ENCODE results near the gene NDST3.

NDST3 gene

DNA sequence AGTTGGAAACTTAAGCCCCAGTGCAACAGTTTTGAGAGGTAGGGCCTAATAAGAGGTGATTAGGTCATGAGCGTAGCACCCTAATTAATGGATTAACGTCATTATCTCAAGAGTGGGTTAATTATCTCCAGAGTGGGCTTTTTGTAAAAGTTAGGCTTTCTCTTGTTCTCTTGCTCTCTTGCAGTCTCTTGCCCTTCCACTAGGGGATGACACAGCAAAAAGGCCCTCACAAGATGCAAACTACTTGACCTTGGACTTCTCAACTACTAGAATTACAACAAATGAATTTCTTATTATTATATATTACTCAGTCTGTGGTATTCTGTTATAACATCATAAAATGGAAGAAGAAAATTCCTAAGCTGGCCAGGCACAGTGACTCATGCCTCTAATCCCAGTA lies 22.1 kb upstream of the NDST3 start:
- DNase-seq (ENCODE audit: low read depth): no peak
- H3K4me3 ChIP-seq (ENCODE audit: control insufficient read depth, low read depth, low read length): no peak overlapping the region
- TF ChIP-seq, protein P1, sequence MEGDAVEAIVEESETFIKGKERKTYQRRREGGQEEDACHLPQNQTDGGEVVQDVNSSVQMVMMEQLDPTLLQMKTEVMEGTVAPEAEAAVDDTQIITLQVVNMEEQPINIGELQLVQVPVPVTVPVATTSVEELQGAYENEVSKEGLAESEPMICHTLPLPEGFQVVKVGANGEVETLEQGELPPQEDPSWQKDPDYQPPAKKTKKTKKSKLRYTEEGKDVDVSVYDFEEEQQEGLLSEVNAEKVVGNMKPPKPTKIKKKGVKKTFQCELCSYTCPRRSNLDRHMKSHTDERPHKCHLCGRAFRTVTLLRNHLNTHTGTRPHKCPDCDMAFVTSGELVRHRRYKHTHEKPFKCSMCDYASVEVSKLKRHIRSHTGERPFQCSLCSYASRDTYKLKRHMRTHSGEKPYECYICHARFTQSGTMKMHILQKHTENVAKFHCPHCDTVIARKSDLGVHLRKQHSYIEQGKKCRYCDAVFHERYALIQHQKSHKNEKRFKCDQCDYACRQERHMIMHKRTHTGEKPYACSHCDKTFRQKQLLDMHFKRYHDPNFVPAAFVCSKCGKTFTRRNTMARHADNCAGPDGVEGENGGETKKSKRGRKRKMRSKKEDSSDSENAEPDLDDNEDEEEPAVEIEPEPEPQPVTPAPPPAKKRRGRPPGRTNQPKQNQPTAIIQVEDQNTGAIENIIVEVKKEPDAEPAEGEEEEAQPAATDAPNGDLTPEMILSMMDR (conservative IDR thresholded peaks at IDR 0.05; ENCODE audit: control insufficient read depth, insufficient read depth, low read depth, low read length): peak; percentile 8

DNA sequence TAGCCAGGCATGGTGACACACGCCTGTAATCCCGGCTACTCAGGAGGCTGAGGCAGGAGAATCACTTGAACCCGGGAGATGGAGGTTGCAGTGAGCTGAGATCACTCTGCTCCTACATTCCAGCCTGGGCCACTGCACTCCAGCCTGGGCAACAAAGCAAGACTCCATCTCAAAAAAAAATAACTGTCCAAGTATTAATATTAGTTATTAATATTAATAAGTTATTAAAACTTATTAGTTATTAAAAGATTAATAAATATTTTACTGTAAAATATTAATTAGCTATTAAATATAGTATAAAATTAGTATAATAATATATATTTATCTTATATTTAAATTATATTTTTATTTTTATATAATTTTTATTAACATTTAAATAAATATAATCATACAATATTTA lies 19.5 kb upstream of the NDST3 start:
- TF ChIP-seq, protein P1 (conservative IDR thresholded peaks at IDR 0.05; ENCODE audit: control insufficient read depth, insufficient read depth, low read depth, low read length): no peak
- H3K4me3 ChIP-seq (ENCODE audit: control insufficient read depth, low read depth, low read length): no peak overlapping the region
- DNase-seq (ENCODE audit: low read depth): no peak

DNA sequence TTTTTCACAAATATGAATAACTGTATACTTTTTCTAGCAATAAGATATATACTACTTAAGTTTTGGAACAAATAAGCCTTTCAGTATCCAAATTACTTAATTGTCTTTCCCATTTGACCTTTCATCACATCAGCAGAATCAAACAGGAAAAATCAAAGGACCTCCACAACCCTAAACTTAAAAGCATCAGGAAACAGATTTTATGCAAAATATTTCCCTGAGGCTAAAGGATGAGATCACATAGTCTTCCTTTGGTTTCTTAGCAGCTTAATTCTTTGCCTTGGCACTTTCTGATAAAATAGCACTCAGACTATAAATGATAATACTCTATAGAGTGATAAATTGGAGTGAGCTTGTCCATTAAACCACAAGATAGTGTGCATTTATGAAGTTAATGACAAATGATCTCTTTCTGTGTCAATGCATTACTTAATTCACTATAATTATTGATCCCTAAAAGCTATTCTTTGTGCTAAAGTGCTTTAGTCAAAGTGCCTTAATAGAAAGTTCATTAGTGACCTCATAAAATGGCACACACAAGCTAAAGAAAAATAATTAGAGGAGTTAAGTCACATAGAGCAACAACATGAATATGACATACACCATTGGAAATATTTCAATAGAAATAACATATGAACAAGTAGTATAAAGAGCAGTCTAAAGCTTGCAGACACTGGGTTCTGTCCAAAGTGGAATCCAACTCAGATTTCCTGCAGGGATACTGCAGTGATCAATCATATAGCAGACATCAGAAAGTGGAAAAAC lies 15.7 kb upstream of the NDST3 start:
- TF ChIP-seq, protein P1 (conservative IDR thresholded peaks at IDR 0.05; ENCODE audit: control insufficient read depth, insufficient read depth, low read depth, low read length): no peak
- no peak for DNase-seq (ENCODE audit: low read depth)
- no peak overlapping the region for H3K4me3 ChIP-seq (ENCODE audit: control insufficient read depth, low read depth, low read length)

DNA sequence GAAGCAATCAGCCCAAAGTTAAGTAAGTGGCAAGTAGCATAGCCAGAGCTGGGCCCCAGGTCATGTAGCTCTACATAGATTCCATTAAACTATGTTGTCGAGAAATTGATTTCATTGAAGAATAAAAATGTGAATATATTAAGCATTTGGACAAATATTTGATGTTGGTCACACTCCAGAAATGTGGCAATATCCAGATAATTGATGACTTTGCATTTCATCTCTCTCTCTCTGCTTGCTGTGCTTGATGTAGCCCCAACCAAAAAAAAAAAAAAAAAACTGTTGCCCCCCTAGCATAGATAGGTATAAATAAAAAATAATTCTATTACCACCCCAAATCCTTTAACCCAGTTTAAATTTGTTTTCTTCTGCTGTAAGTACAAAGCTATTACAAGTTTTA lies 7.5 kb upstream of the NDST3 start:
- TF ChIP-seq, protein P1 (conservative IDR thresholded peaks at IDR 0.05; ENCODE audit: control insufficient read depth, insufficient read depth, low read depth, low read length): no peak
- H3K4me3 ChIP-seq (ENCODE audit: control insufficient read depth, low read depth, low read length): no peak overlapping the region
- DNase-seq (ENCODE audit: low read depth): no peak

DNA sequence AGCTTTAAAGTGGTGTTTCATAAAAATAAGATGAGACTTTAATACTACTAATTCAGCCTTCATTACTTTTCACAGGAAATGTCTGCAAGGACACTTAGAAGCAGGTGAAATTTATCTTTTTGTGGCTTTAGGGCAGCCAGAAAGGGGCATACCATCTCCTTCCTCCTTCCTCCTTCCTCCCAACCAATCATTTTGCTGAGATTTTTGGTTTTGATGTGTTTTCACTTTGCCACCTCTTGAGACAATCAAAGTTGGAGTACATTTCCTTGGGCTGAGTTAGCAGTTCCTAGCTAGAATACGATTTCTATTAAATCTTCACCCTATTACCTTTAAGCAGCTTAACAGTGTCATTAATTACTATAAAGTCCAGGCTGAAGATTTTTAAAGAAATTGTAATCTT lies 5.1 kb upstream of the NDST3 start:
- TF ChIP-seq, protein P1 (conservative IDR thresholded peaks at IDR 0.05; ENCODE audit: control insufficient read depth, insufficient read depth, low read depth, low read length): no peak
- H3K4me3 ChIP-seq (ENCODE audit: control insufficient read depth, low read depth, low read length): no peak overlapping the region
- no peak for DNase-seq (ENCODE audit: low read depth)

DNA sequence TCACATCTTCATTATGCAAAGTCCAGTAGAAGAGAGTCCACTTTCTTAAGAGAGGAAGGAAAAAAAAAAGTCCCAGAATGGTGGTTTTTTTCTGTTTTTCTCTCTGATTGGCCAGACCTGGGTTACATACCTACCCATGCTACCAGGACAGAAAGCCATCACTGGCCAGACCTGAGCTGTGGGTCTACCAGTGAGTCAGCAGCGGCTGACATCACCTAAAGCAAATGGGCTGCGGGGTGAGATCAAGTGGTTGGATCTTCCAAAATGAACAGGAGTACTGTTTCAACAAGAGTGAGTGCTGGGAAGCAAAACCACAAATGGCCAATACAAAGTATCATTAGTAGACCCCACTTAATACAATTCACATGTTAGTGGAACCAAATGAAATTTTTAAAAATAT lies 1.6 kb upstream of the NDST3 start:
- DNase-seq (ENCODE audit: low read depth): peak; percentile 10
- H3K4me3 ChIP-seq (ENCODE audit: control insufficient read depth, low read depth, low read length): no peak overlapping the region

More for the DNA sequence above, 1.6 kb upstream of the NDST3 start:
- TF ChIP-seq, protein P1 (conservative IDR thresholded peaks at IDR 0.05; ENCODE audit: control insufficient read depth, insufficient read depth, low read depth, low read length): no peak

Measured in fibroblast of mammary gland (primary cell).